Trophoblast cell (in vitro differentiated cells and primary cell): Measurements from ENCODE around the gene AMOTL2.

Source experiments
- DNase-seq, 2 donors: peaks; one replicate each; pipeline ENCODE4 v3.0.0-alpha.2; 2016
- H2AFZ ChIP-seq: 2 replicates; pipeline ENCODE4 v1.6.1; 2013; ENCODE audit warnings: low read length, moderate library complexity, mild to moderate bottlenecking; ENCODE audit not compliant: insufficient read depth, poor library complexity
- H2AK5ac ChIP-seq: 2 replicates; pipeline ENCODE4 v1.6.1; 2013; ENCODE audit warnings: mild to moderate bottlenecking, low read length
- H2BK120ac ChIP-seq: 2 replicates; pipeline ENCODE4 v1.6.1; 2013; ENCODE audit warnings: low read length, mild to moderate bottlenecking, moderate library complexity; ENCODE audit not compliant: insufficient read depth, poor library complexity
- H2BK12ac ChIP-seq: 2 replicates; pipeline ENCODE4 v1.6.1; 2013; ENCODE audit warnings: mild to moderate bottlenecking, low read length, moderate library complexity
- H2BK5ac ChIP-seq: 2 replicates; pipeline ENCODE4 v1.6.1; 2013; ENCODE audit warnings: low read length, low read depth, moderate library complexity, mild to moderate bottlenecking; ENCODE audit not compliant: poor library complexity
- H3K14ac ChIP-seq: 2 replicates; pipeline ENCODE4 v1.6.1; 2013; ENCODE audit warnings: mild to moderate bottlenecking, low read length
- H3K18ac ChIP-seq: 2 replicates; pipeline ENCODE4 v1.6.1; 2013; ENCODE audit warnings: mild to moderate bottlenecking, low read length
- H3K23ac ChIP-seq: 2 replicates; pipeline ENCODE4 v1.6.1; 2013; ENCODE audit warnings: low read length
- H3K27ac ChIP-seq: 2 replicates; pipeline ENCODE4 v1.5.1; 2013; ENCODE audit warnings: low read depth, mild to moderate bottlenecking, inconsistent platforms, low read length, moderate library complexity
- H3K27me3 ChIP-seq: 2 replicates; pipeline ENCODE4 v1.6.1; 2013; ENCODE audit warnings: inconsistent platforms, mild to moderate bottlenecking, low read length, moderate library complexity; ENCODE audit not compliant: insufficient read depth
- H3K36me3 ChIP-seq, 2 experiments: 1 replicate in 1 of 2; 2 replicates in 1 of 2; pipeline ENCODE4 v1.6.1; 2013; ENCODE audit warnings: low read length in 2 of 2, mild to moderate bottlenecking in 2 of 2, moderate library complexity in 1 of 2; ENCODE audit not compliant: insufficient read depth in 2 of 2, control insufficient read depth in 1 of 2
- H3K4ac ChIP-seq: 2 replicates; pipeline ENCODE4 v1.6.1; 2013; ENCODE audit warnings: low read depth, mild to moderate bottlenecking, low read length, moderate library complexity
- H3K4me1 ChIP-seq, 2 experiments: 1 replicate in 1 of 2; 2 replicates in 1 of 2; pipeline ENCODE4 v1.6.1; 2013; ENCODE audit warnings: low read length in 2 of 2, mild to moderate bottlenecking in 2 of 2, moderate library complexity in 1 of 2; ENCODE audit not compliant: insufficient read depth in 2 of 2, control insufficient read depth in 1 of 2
- H3K4me2 ChIP-seq: 2 replicates; pipeline ENCODE4 v1.6.1; 2013; ENCODE audit warnings: inconsistent platforms, mild to moderate bottlenecking, low read length, moderate library complexity
- H3K4me3 ChIP-seq: 2 replicates; pipeline ENCODE4 v1.5.1; 2013; ENCODE audit warnings: mild to moderate bottlenecking, low read depth, low read length, inconsistent platforms
- H3K79me1 ChIP-seq: one replicate; pipeline ENCODE4 v1.6.1; 2013; ENCODE audit warnings: low read length
- H3K79me2 ChIP-seq: 2 replicates; pipeline ENCODE4 v1.6.1; 2013; ENCODE audit warnings: low read length, mild to moderate bottlenecking; ENCODE audit not compliant: control insufficient read depth, insufficient read depth, poor library complexity
- H3K9ac ChIP-seq: 2 replicates; pipeline ENCODE4 v1.6.1; 2013; ENCODE audit warnings: mild to moderate bottlenecking, low read length
- H3K9me3 ChIP-seq: 2 replicates; pipeline ENCODE4 v1.6.1; 2013; ENCODE audit warnings: low read depth, mild to moderate bottlenecking, control low read depth, inconsistent platforms, low read length; ENCODE audit not compliant: insufficient read depth
- H4K12ac ChIP-seq: 2 replicates; pipeline ENCODE4 v1.6.1; 2013; ENCODE audit warnings: low read depth, mild to moderate bottlenecking, low read length, moderate library complexity
- H4K8ac ChIP-seq: 2 replicates; pipeline ENCODE4 v1.6.1; 2013; ENCODE audit warnings: low read depth, mild to moderate bottlenecking, low read length, moderate library complexity
- H4K91ac ChIP-seq: one replicate; pipeline ENCODE4 v1.6.1; 2013; ENCODE audit warnings: low read depth, mild to moderate bottlenecking, low read length, moderate library complexity
- WGBS: extraction: QIAGEN DNeasy Blood & Tissue Kit; methylation state at CpG from one replicate; pipeline ENCODE4 v1.1.7; 2013; ENCODE audit warnings: missing lambda C conversion rate; ENCODE audit not compliant: insufficient read length, insufficient coverage; ENCODE audit errors: extremely low coverage; 5-methylcytosine and 5-hydroxymethylcytosine counted together

AMOTL2 gene

GRCh38 chr3:134313847-134314587, 60.2 kb downstream of the AMOTL2 start:
- Histone ChIP-seq H3K14ac (peak overlapping the region; percentile 100), H4K12ac (peak overlapping the region; percentile 45), H3K79me1 (peaks cover 58% of the 10 kb centered on the region), H3K23ac (no peak overlapping the region), H2BK12ac (peak overlapping the region; percentile 96), H3K27me3 (no peaks in the 10 kb centered on the region), H3K4me2 (peak overlapping the region; percentile 68), H2AFZ (peak overlapping the region; percentile 95), H3K4ac (peak overlapping the region; percentile 98), H3K9me3 (no peaks in the 10 kb centered on the region), H2AK5ac (peak overlapping the region; percentile 100), H3K18ac (peak overlapping the region; percentile 97), H3K79me2 (peaks cover 13% of the 10 kb centered on the region), H3K9ac (peak overlapping the region; percentile 82), H4K91ac (peak overlapping the region; percentile 99), H2BK5ac (peak overlapping the region; percentile 94), H4K8ac (peak overlapping the region; percentile 95), H2BK120ac (peak overlapping the region; percentile 96), H3K4me1 (peaks cover 43 to 47% of the 10 kb centered on the region in 2 experiments), H3K36me3 (no peaks in the 10 kb centered on the region), H3K27ac (peak overlapping the region; percentile 97), H3K4me3 (no peak overlapping the region)
- WGBS, result no CpG with 5 or more reads among the region's 11 CpGs
- DNase-seq, result no peak

DNA sequence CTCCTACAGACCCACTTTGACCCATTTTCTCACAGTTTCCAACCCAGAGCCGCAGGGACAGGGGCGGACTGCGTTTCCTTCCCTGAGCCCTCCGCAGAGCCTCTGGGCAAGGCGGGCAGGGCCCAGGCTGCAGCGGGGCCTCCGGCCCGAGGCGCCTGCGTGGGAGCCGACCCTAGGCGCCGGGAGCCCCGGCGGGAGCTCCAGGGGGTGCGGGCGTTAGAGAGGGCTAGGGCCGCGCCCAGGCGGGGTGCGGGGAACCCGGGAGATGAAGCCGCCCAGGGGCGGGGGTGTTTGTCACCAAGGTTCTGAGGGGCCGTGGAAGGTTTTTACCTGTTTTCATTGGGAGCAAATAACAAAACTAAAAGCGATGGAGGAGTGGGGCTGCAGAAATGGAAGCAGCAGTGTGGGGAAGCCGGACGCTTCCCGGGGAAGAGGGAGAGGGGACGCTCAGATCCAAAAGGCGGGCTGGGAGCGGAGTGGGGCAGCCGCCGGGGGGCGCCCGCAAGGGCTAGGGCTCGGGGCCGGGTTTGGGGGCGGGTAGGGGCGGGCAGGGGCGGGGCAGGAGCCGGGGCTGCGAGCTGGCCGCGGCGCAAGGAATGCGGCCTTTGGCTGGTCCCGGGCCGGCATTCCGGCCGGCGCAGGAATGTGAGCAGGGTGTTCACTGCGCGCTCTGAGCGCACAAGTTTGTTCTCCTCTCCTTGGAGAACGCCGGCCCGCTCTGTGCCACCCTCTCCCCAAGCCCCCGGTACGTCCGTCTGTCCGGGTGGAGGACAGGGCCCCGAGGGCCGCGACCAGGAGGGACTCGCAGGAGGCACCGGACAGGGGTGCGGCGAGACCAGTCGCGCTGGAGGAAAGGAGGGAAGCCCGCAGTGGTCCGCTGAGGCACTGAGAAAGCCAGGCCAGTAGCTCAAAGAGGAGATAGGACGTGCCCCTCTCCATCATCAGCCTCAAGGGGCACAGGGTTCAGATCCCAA, 61.1 kb downstream of the AMOTL2 start:
- Histone ChIP-seq H3K36me3 (no peaks in the 10 kb centered on the region), H3K9me3 (no peaks in the 10 kb centered on the region), H3K79me2 (peaks cover 14% of the 10 kb centered on the region), H3K4me3 (peak overlapping the region; percentile 25), H2BK12ac (peak overlapping the region; percentile 99), H3K79me1 (peaks cover 62% of the 10 kb centered on the region), H3K4me2 (peak overlapping the region; percentile 68), H2BK120ac (peak overlapping the region; percentile 97), H3K14ac (peak overlapping the region; percentile 100), H3K4ac (peak overlapping the region; percentile 98), H2AFZ (peak overlapping the region; percentile 95), H3K23ac (no peak overlapping the region), H3K9ac (peak overlapping the region; percentile 82), H3K4me1 (peaks cover 46 to 51% of the 10 kb centered on the region in 2 experiments), H2BK5ac (peak overlapping the region; percentile 94), H4K12ac (peak overlapping the region; percentile 54), H3K18ac (peak overlapping the region; percentile 97), H4K8ac (peak overlapping the region; percentile 95), H4K91ac (peak overlapping the region; percentile 99), H3K27ac (peak overlapping the region; percentile 97), H2AK5ac (peak overlapping the region; percentile 100), H3K27me3 (no peaks in the 10 kb centered on the region)
- WGBS, result no CpG with 5 or more reads among the region's 74 CpGs
- peak; percentile 76 to 85 for DNase-seq

GRCh38 chr3:134312072-134312872, 62.0 kb downstream of the AMOTL2 start:
- Histone ChIP-seq H3K79me2 (peaks cover 14% of the 10 kb centered on the region), H3K9ac (no peak overlapping the region), H3K27ac (peak overlapping the region; percentile 72), H2AK5ac (peak overlapping the region; percentile 85), H4K12ac (peak overlapping the region; percentile 54), H4K91ac (peak overlapping the region; percentile 99), H3K4ac (peak overlapping the region; percentile 35), H3K27me3 (no peaks in the 10 kb centered on the region), H3K4me1 (peaks cover 46 to 51% of the 10 kb centered on the region in 2 experiments), H2BK5ac (peak overlapping the region; percentile 91), H3K14ac (peak overlapping the region; percentile 68), H4K8ac (peak overlapping the region; percentile 64), H2BK12ac (peak overlapping the region; percentile 99), H3K9me3 (no peaks in the 10 kb centered on the region), H3K36me3 (no peaks in the 10 kb centered on the region), H2BK120ac (peak overlapping the region; percentile 97), H3K4me2 (peak overlapping the region; percentile 37), H3K23ac (no peak overlapping the region), H3K18ac (peak overlapping the region; percentile 73), H2AFZ (peak overlapping the region; percentile 70), H3K4me3 (no peak overlapping the region), H3K79me1 (peaks cover 61% of the 10 kb centered on the region)
- WGBS, result no CpG with 5 or more reads among the region's 28 CpGs
- peak; percentile 85 to 88 for DNase-seq

- Histone ChIP-seq H3K79me1 (peaks cover 58% of the 10 kb centered on the region), H3K14ac (peak overlapping the region; percentile 68), H2BK5ac (peak overlapping the region; percentile 24), H2AFZ (peak overlapping the region; percentile 2), H3K18ac (peak overlapping the region; percentile 73), H3K9me3 (no peaks in the 10 kb centered on the region), H3K27ac (no peak overlapping the region), H3K79me2 (peaks cover 14% of the 10 kb centered on the region), H4K91ac (peak overlapping the region; percentile 99), H3K4me2 (no peak overlapping the region), H3K23ac (no peak overlapping the region), H4K12ac (no peak overlapping the region), H3K36me3 (no peaks in the 10 kb centered on the region), H4K8ac (peak overlapping the region; percentile 5), H3K4me3 (no peak overlapping the region), H2AK5ac (peak overlapping the region; percentile 85), H3K9ac (no peak overlapping the region), H3K4me1 (peaks cover 46 to 51% of the 10 kb centered on the region in 2 experiments), H2BK12ac (peak overlapping the region; percentile 99), H2BK120ac (peak overlapping the region; percentile 97), H3K4ac (no peak overlapping the region), H3K27me3 (no peaks in the 10 kb centered on the region)
- no CpG with 5 or more reads among the region's 5 CpGs for WGBS
- DNase-seq, result no peak
These were observed 62.6 kb downstream of the AMOTL2 start for GRCh38 chr3:134311693-134312071.
